Fibroblast of villous mesenchyme (primary cell): ENCODE results near the gene ZBTB20. TPM values are rescaled to one million over a fixed set of nuclear protein-coding genes. Genes with fewer than 3 reads are reported as not detected.

Experiments
- DNase-seq: peaks from one replicate; pipeline ENCODE4 v3.0.0-alpha.2; 2010; ENCODE audit warnings: low read depth
- H3K4me3 ChIP-seq: 2 replicates; pipeline ENCODE4 v1.5.1; 2011; ENCODE audit warnings: low read depth, mild to moderate bottlenecking, low read length
- total RNA-seq: library from RNA; depleted of rRNA; stranded (reverse); fragments of >200 nt; gene quantifications from 2 replicates; pipeline ENCODE4 v1.2.3, GENCODE V29; 2012
- TF ChIP-seq, protein P1 (sequence below): IDR thresholded peaks from 2 replicates; pipeline ENCODE4 v1.5.1; 2012; ENCODE audit warnings: low read depth, mild to moderate bottlenecking, low read length; ENCODE audit not compliant: insufficient read depth

Gene ZBTB20
- total RNA-seq, 1 donor, result 28.1 TPM

DNA sequence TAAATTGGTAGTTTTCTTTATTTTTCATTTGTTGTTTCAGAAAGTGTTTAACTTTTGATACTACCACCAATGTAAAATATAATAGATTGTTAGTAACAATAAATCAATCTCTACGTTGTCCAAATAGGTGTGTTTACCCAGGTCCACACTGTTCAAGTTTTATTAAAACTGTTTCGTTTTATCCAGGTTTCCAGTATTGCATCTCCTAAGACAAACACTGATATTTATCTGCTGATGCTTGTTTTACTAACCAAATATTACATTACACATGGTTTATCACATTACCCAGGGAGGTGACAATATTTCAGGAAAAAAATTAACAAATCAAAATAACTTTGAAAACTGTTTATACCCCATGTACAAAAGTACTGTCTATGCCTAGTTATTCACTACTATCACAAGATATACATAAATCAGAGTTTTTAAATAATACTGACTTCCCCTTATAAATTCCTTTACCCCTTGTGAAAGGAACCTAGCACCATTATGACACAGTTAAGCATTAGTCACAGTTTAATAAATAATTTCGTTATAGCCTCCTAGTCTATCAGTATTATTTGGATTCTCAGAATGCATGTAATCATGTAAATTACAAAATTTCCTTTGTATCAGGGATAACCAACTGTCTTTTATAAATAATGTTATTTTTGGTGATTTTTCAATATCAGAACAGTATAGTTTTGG is 205.3 kb downstream of the ZBTB20 start:
- TF ChIP-seq, protein P1, sequence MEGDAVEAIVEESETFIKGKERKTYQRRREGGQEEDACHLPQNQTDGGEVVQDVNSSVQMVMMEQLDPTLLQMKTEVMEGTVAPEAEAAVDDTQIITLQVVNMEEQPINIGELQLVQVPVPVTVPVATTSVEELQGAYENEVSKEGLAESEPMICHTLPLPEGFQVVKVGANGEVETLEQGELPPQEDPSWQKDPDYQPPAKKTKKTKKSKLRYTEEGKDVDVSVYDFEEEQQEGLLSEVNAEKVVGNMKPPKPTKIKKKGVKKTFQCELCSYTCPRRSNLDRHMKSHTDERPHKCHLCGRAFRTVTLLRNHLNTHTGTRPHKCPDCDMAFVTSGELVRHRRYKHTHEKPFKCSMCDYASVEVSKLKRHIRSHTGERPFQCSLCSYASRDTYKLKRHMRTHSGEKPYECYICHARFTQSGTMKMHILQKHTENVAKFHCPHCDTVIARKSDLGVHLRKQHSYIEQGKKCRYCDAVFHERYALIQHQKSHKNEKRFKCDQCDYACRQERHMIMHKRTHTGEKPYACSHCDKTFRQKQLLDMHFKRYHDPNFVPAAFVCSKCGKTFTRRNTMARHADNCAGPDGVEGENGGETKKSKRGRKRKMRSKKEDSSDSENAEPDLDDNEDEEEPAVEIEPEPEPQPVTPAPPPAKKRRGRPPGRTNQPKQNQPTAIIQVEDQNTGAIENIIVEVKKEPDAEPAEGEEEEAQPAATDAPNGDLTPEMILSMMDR, result no peak

DNA sequence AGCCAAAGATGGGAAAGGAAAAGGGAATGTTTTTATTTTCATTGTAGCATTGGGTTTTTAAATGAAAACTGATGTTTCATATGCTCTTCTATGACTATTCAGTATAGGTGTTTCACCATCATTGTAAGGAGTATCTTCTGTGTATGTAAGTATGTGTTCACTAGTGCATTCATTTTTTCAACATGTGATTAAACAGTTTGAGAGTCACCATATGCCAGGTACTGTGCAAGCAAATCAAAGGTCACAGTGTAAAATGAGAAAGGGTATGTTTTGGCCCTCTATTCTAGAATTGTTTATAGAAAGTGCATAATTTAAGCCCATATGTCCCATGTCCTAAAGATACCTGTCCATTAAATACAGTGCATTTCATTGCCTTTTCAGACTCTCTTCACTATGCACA is 207.2 kb downstream of the ZBTB20 start:
- no peak overlapping the region for H3K4me3 ChIP-seq
- TF ChIP-seq, protein P1, result no peak
- DNase-seq, result no peak

More for the DNA sequence above, 205.3 kb downstream of the ZBTB20 start:
- DNase-seq, result no peak
- H3K4me3 ChIP-seq, result no peak overlapping the region

DNA sequence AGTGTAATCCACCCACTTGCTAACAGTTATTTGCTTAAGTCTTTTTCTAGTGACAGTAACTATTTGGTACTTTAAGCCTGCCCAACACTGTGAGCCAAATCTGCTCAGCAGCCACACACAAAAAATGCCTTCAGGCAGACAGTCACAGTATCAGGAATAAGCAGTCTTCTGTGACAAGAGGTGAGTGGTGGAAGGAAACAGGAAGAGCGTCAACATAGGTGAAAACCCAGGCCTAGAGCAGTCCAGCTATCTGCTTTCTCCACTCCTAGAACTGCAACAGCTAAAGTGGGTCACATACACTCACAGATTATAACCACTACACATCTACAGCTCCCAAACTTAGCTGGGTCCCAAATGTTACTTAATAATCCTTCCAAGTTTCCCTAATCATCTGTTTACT is 213.7 kb downstream of the ZBTB20 start:
- H3K4me3 ChIP-seq, result no peak overlapping the region
- no peak for DNase-seq
- TF ChIP-seq, protein P1, result no peak

DNA sequence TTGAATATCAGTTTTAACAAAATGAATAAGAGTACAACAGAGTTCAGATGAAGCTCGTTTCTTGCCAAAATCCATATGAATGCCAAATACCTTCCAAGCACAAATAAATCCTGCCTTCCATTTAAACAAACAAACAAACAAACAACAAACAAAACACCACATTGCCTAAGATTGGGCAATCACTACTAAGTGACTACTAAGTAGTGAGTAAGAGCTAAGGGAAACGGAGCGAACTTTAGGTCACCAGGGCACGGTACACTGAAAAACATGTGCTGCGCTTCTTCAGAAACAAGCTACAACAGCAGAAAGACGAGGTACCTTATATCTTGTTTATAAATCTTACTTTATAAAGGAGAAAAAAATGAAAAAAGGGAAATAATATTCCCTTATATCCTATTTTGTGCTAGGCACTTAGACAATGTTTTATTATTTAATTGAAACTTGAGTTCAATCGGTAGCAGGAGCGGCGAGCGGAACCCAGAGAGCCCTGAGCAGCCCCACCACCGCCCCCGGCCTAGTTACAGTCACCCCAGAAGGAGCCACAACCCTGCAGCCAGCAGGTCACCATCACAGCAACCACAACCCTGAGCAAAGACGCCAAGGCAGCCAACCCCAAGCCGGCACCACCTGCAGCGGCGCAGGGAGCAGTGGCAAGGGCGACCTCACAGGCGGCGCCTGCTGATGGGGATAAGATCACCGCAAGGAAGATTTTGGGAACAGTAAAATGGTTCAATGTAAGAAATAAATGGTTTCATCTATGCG is 216.9 kb downstream of the ZBTB20 start:
- DNase-seq, result peak; percentile 83
- no peak overlapping the region for H3K4me3 ChIP-seq
- TF ChIP-seq, protein P1, result no peak

DNA sequence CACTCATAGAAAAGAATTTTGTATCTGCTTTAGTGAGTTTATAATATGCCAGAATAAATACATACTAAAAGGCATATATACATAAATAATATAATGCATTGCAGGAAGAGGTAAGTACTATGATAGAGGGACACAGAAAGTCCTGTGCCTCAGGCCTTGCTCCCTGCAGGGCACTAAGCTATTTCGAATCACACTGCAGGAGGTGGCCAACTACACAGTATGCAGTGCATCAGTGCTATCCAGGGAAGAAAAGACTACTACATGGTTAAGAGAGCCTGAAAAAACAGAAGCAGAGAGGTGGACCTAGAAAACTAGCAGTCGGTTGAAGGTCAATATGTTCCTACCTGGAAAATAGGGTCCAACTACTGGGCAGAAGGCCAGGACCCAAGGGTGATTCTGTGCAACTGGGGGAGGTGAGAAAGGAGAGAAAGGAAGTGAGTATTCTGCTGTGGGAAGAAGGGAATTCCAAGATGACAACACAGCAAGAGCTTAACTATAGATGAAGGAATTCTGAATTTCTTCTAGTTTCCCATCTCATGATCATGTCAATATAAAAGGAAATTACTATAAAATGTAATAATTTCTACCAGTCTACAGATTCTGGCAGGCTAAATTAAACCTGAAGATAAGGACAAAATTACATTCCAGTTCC is 218.0 kb downstream of the ZBTB20 start:
- no peak overlapping the region for H3K4me3 ChIP-seq
- TF ChIP-seq, protein P1, result no peak
- peak; percentile 6 for DNase-seq

DNA sequence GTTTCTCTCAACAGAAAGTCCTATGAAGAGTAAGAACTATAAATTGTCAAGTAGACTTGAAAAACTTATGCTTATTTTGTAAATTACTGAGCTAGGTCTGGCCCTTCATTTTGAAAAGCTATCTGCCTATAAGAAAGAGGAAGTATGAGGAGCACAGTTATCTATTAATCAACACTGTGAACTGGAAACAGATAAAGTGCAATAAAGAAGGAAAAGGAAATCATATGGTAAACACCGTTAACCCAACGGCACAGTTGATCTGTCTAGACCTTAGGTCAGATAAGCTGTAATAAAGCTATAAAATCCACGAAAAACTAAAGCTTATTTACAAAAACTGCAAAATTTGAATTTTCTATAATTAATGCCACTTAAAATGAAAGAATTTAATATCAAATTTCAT is 242.5 kb downstream of the ZBTB20 start:
- TF ChIP-seq, protein P1, result no peak
- DNase-seq, result no peak
- H3K4me3 ChIP-seq, result no peak overlapping the region
